Measurements from ENCODE around the gene ATP6V1B1.

The ATP6V1B1 gene

DNA sequence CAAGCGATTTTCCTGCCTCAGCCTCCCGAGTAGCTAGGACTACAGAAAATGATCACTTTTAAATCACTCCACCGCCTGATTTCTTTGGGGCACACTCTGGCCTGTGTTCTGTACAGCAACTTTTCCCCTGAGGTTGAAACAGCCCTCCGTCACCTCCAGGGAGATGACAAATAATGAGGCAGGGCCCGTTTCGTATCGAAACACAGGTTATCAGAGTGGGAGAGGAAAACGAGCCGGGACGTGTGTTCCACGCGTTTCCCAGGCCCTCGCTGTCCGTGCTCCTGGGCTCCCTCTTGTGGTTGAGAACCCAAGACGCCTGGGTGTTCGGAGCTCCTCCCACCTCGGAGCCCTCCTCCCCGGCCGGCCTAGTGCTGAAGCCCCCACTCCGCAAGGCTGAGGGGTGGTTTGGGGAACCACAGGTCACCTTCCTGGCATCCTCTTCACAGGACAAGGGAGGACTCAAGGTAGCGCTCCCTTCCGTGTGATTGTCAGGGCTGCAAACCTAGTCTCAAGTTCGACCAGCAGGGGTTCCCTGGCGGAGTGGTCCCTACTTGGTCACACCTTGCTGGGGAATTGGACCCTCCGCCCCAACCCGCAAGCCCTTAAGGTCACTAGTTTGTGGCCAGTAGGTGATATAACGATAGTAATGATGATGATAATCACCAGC is 12.8 kb downstream of the ATP6V1B1 start:
- peak; percentile 57 for DNase-seq

GRCh38 chr2:70949086-70949485 is 13.4 kb downstream of the ATP6V1B1 start:
- DNase-seq: no peak

GRCh38 chr2:70954886-70955285 is 19.2 kb downstream of the ATP6V1B1 start:
- DNase-seq: no peak

DNA sequence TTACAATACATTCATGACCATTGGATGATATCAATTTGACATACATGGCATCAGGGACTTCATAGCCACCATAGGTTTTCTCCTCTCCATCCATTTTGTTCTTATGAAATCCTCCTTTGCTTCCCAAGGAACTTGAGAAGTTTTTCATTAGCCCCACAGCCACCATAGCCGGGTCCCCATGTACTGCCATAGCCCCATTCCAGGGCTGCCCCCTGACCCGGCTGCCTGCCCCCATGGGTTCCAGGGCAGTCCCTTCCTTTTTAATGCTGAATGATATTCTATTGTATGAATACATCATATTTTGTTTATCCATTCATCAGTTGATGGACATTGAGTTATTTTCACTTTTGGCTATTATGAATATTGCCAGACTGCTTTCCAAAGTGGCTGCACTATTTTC is 20.4 kb downstream of the ATP6V1B1 start:
- no peak for DNase-seq

- DNase-seq: no peak
These were observed 22.1 kb downstream of the ATP6V1B1 start for GRCh38 chr2:70957798-70958197.

DNA sequence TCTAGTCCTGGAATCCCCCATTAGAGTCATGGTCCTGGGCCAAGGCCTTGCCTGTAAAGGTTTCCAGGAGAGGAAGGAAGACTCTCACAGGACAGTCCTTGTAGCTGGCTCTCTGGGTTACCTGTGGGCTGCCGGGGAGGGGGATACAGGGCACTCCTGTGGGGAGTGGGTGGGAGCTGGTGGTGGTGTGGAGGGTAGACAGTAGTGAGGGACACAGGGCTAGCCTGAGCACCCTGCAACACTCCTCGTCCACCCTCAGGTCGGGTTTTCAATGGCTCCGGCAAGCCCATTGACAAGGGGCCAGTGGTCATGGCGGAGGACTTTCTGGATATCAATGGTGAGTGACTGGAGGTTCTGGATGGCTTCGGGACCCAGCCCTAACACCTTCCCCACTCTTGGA is 23.1 kb downstream of the ATP6V1B1 start:
- no peak for DNase-seq

- no peak for DNase-seq
These were observed 23.6 kb downstream of the ATP6V1B1 start for GRCh38 chr2:70959271-70959761.

- no peak for DNase-seq
These were observed 24.4 kb downstream of the ATP6V1B1 start for GRCh38 chr2:70959851-70960832.

DNA sequence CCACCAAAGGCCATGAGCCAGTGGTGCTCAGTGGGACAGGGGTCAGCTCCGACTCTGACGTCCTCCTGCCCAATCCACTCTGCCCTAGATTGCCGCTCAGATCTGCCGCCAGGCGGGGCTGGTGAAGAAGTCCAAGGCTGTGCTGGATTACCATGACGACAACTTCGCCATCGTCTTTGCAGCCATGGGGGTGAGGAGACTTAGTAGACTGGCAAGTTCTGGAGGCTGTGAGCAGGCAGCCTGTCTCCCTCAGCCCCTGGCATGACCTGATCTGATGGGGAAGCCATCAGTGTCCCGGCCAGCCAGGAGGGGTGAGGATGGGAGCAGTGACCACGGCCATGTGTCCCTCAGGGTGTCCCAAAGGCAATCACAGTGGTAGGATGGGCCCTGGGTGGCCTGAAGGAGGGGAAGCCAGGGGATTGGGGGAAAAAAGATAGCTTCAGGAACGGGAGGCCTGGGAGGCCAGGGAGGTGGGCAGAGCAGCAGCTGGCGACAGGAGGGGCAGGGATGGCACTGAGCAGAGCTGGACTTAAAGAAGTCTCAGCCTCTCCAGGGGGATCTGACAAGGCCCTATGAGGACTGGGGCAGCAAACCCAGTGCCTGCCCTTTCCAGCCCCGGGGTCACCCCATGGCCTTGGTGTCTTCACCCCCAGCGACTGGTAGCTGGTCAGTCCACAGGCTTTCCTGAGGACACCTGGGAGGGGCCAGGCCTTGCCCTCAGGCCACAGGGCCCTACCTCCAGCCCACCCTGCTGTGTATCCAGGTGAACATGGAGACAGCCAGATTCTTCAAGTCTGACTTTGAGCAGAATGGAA is 25.3 kb downstream of the ATP6V1B1 start:
- DNase-seq: no peak

GRCh38 chr2:70961648-70961994 is 25.9 kb downstream of the ATP6V1B1 start:
- no peak for DNase-seq

DNA sequence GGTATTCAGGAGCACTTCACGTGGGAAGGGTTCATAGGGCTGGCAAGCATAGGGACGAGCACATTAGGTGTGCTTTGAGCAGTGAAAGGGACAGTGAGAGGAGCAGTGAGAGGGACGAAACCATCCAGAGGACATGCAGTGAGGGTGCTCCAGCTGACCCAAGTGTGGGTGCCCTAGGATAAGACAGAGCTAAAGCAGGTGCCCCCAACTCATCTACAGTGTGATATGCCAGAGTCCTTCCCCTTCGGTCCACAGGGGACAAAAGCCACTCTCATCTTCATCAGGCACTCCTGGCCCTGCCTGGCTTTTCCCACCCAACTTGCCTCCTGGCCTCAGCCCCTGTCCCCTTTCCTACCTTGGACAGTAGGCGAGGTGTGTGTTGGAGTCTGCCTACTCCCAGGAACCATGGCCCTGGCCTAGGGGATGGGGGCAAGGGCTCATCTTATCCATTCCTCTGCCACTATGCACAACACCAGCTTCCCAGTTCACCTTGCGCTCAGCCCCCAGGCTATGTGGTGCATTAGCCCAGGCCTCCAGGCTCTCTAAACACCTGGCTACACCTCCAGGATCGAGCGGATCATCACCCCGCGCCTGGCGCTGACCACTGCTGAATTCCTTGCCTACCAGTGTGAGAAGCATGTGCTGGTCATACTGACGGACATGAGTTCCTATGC is 26.6 kb downstream of the ATP6V1B1 start:
- DNase-seq: no peak

DNA sequence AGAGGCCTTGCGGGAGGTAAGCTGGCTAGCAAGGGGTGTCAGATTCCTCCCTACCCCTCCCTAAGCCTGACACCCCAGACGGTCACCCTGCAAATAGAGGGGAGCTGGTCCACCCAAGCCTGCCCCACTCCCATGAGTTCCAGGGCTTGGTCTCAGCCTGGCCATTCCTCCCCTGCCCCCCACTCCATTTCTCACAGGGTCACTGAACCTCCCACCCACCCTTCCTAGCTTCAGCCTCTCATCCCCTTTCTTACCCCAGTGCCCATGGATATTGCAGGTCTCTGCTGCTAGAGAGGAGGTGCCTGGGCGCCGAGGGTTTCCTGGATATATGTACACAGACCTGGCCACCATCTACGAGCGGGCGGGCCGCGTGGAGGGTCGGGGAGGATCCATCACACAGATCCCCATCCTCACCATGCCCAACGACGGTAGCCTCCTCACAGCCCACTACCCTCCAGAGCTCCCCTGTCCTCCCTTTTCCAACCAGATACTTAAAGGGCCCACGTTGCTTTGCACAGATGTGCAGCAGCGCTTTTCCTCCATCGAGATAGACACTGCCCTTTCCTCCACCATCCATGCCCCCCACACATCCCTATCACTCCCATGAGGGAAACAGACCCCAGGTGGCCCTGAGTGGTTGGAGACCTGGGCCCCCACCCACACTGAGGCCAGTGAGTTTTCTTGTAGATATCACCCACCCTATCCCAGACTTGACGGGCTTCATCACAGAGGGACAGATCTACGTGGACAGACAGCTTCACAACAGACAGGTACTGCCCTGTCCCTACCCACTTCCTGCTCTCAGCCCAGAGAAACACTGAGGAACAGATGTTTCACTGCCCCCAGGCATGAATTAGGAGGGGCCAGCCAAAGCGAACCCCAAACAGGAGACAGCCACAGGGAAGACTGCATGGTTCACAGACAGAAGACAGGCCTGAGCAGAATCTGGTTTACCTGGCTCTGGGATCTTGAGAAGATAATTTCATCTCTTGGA is 27.5 kb downstream of the ATP6V1B1 start:
- DNase-seq: no peak

GRCh38 chr2:70964133-70964532 is 28.4 kb downstream of the ATP6V1B1 start:
- no peak for DNase-seq

GRCh38 chr2:70964596-70965386 is 29.1 kb downstream of the ATP6V1B1 start:
- DNase-seq: peak; percentile 53

DNA sequence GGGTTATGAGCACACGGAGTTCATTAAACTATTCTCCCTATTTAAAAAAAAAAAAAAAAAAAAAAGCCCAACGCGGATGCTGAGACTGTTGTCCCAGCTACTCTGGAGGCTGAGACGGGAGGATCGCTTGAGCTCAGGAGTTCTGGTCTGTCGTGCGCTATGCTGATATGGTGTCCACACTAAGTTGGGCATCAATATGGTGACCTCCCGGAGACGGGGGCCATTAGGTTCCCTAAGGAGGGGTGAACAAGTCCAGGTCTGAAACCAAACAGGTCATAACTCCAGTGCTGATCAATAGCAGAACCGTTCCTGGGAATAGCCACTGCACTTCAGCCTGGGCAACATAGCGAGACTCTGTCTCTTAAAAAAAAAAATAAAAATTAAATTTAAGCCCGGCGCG is 29.8 kb downstream of the ATP6V1B1 start:
- no peak for DNase-seq

- DNase-seq: no peak
These were observed 31.0 kb downstream of the ATP6V1B1 start for GRCh38 chr2:70966681-70967080.

- no peak for DNase-seq
These were observed 31.5 kb downstream of the ATP6V1B1 start for GRCh38 chr2:70967189-70967588.

DNA sequence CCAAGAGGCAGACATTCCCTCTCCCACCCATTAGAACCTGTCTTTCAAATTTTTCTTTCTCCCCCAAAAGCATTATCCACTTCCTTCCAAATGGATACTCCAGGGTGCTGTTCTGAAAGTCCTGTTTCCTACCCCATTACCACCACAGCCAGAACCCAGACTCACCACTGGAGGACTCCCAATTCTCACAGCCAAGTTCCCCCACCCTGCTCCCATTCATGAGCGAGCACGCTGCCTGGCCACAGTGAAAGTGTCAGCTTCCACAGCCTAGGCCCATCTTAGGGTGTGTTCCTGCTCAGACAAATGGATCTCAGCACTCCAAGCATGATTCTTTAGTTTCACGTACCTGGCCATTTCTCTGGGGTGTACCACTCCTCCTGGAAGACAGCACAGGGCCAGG is 38.9 kb downstream of the ATP6V1B1 start:
- no peak for DNase-seq

- DNase-seq: no peak
These were observed 39.5 kb downstream of the ATP6V1B1 start for GRCh38 chr2:70975237-70975636.

DNA sequence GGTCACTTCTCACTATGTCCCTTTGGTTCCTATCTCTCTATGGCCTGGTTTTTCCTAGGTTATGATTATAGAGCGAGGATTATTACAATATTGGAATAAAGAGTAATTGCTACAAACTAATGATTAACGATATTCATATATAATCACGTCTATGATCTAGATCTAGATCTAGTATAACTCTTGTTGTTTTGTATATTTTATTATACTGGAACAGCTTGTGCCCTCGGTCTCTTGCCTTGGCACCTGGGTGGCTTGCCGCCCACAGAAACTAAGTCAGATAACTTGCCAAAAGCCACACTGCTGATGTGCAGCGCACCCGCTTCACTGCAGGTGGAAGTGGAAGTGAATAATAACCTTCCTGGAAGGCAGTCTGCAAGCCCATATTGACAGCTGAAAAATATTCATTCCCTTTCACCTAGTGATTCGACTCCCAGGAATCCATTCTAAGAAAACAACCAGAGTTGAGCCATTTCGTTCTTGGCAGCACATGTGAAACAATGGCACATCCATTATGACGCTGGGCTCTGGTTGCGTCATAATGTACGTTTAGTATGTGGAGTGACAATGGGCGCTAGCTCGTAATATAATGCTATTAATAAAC is 42.0 kb downstream of the ATP6V1B1 start:
- peak; percentile 45 for DNase-seq

Measured in NCI-H1105 treated with DMSO at 0.1 percent for 48 hours (cell line).